Liver (tissue), 9 donors: Measurements from ENCODE around the gene ARMC9. TPM values are rescaled to one million over a fixed set of nuclear protein-coding genes. Genes with fewer than 3 reads are reported as not detected.

Experiments used
- DNase-seq: peaks from one replicate; pipeline ENCODE4 v3.0.0-alpha.2; 2017; ENCODE audit warnings: low spot score
- H3K27ac ChIP-seq, 2 donors: one replicate each; pipeline ENCODE4 v1.7.0; 2013; ENCODE audit warnings: inconsistent platforms in 2 of 2, low read length in 2 of 2, control low read depth in 1 of 2, low read depth in 1 of 2, mild to moderate bottlenecking in 1 of 2
- H3K27me3 ChIP-seq, 4 donors: one replicate each; pipeline versions ENCODE4 v1.6.1 to v1.7.0; 2013; ENCODE audit warnings: low read length in 3 of 4, inconsistent platforms in 1 of 4, mild to moderate bottlenecking in 1 of 4, moderate library complexity in 1 of 4; ENCODE audit not compliant: control insufficient read depth in 4 of 4, insufficient read depth in 4 of 4
- H3K36me3 ChIP-seq, 4 donors: one replicate each; pipeline versions ENCODE4 v1.6.1 to v1.7.0; 2013; ENCODE audit warnings: low read length in 3 of 4, mild to moderate bottlenecking in 3 of 4, low read depth in 1 of 4, moderate library complexity in 1 of 4; ENCODE audit not compliant: control insufficient read depth in 4 of 4, insufficient read depth in 3 of 4
- H3K4me1 ChIP-seq, 4 donors: one replicate each; pipeline versions ENCODE4 v1.6.1 to v1.7.0; 2013; ENCODE audit warnings: low read length in 3 of 4, mild to moderate bottlenecking in 3 of 4, moderate library complexity in 1 of 4; ENCODE audit not compliant: control insufficient read depth in 4 of 4, insufficient read depth in 4 of 4
- H3K4me3 ChIP-seq, 3 donors: one replicate each; pipeline versions ENCODE4 v1.6.1 to v1.7.0; 2013; ENCODE audit warnings: low read length in 3 of 3, control low read depth in 1 of 3, low read depth in 1 of 3, mild to moderate bottlenecking in 1 of 3
- H3K9ac ChIP-seq, 2 donors: one replicate each; pipeline ENCODE4 v1.7.0; 2013; ENCODE audit warnings: low read length in 2 of 2, mild to moderate bottlenecking in 2 of 2, moderate library complexity in 2 of 2, control low read depth in 1 of 2, low read depth in 1 of 2
- H3K9me3 ChIP-seq, 4 donors: one replicate each; pipeline versions ENCODE4 v1.6.1 to v1.7.0; 2013; ENCODE audit warnings: low read length in 3 of 4; ENCODE audit not compliant: control insufficient read depth in 4 of 4
- CTCF ChIP-seq: fragments of 150-350 bp; IDR thresholded peaks from 2 replicates; pipeline ENCODE4 v1.5.1; 2017; ENCODE audit warnings: improper control_type of control experiment, low read depth, low read length; ENCODE audit not compliant: missing input control
- EGR1 ChIP-seq, 2 donors: IDR thresholded peaks; 2 replicates each; pipeline ENCODE4 v1.6.1; 2016 to 2018; ENCODE audit warnings: antibody characterized with exemption in 2 of 2, low read depth in 2 of 2
- FOXA1 ChIP-seq: IDR thresholded peaks from 2 replicates; pipeline ENCODE4 v1.6.1; 2016; ENCODE audit warnings: antibody characterized with exemption
- FOXA2 ChIP-seq: IDR thresholded peaks from 2 replicates; pipeline ENCODE4 v1.6.1; 2016; ENCODE audit warnings: antibody characterized with exemption
- GABPA ChIP-seq, 2 donors: IDR thresholded peaks in 1 of 2; conservative IDR thresholded peaks in 1 of 2; 2 replicates each; pipeline ENCODE4 v1.6.1; 2016; ENCODE audit warnings: antibody characterized with exemption in 2 of 2, mild to moderate bottlenecking in 1 of 2, moderate library complexity in 1 of 2
- HNF4A ChIP-seq, 2 donors: conservative IDR thresholded peaks; 2 replicates each; pipeline ENCODE4 v1.6.1; 2016; ENCODE audit warnings: antibody characterized with exemption in 2 of 2, mild to moderate bottlenecking in 2 of 2
- HNF4G ChIP-seq: IDR thresholded peaks from 2 replicates; pipeline ENCODE4 v1.6.1; 2016; ENCODE audit warnings: antibody characterized with exemption
- JUND ChIP-seq, 2 donors: IDR thresholded peaks; 2 replicates each; pipeline ENCODE4 v1.6.1; 2016; ENCODE audit warnings: antibody characterized with exemption in 2 of 2
- NR2F2 ChIP-seq: IDR thresholded peaks from 2 replicates; pipeline ENCODE4 v1.6.1; 2016; ENCODE audit warnings: antibody characterized with exemption
- RAD21 ChIP-seq, 2 donors: IDR thresholded peaks; 2 replicates each; pipeline ENCODE4 v1.6.1; 2016; ENCODE audit warnings: antibody characterized with exemption in 2 of 2, mild to moderate bottlenecking in 2 of 2
- RXRA ChIP-seq, 2 donors: IDR thresholded peaks; 2 replicates each; pipeline ENCODE4 v1.6.1; 2017 to 2018; ENCODE audit warnings: antibody characterized with exemption in 2 of 2, mild to moderate bottlenecking in 1 of 2
- TAF1 ChIP-seq: conservative IDR thresholded peaks from 2 replicates; pipeline ENCODE4 v1.6.1; 2016; ENCODE audit warnings: antibody characterized with exemption, mild to moderate bottlenecking
- YY1 ChIP-seq: IDR thresholded peaks from 2 replicates; pipeline ENCODE4 v1.6.1; 2016; ENCODE audit warnings: antibody characterized with exemption, mild to moderate bottlenecking
- WGBS: extraction: QIAGEN DNeasy Blood & Tissue Kit; methylation state at CpG from one replicate; pipeline ENCODE4 v1.1.7; 2013; 5-methylcytosine and 5-hydroxymethylcytosine counted together
- polyA plus RNA-seq, 2 donors: library from polyadenylated mRNA; stranded (reverse) in 1 of 2; unstranded in 1 of 2; fragments of 200-250 nt in 1 of 2; fragments of >200 nt in 1 of 2; fragmentation: Nextera tagmentation in 1 of 2; extraction: Ambion mirVana in 1 of 2; gene quantifications; one replicate each; pipeline versions ENCODE4 v1.2.1 to v1.2.3, GENCODE V29; 2013 to 2015
- total RNA-seq, 2 donors: library from RNA; depleted of rRNA; stranded (reverse); fragments of >200 nt; gene quantifications; one replicate each; pipeline ENCODE4 v1.2.3, GENCODE V29; 2014
- TF ChIP-seq, protein P1 (sequence below): IDR thresholded peaks from 2 replicates; pipeline ENCODE4 v1.6.1; 2016; ENCODE audit warnings: antibody characterized with exemption
- TF ChIP-seq, protein P2 (sequence below): IDR thresholded peaks from 2 replicates; pipeline ENCODE4 v1.6.1; 2016; ENCODE audit warnings: antibody characterized with exemption
- TF ChIP-seq, protein P3 (sequence below): IDR thresholded peaks from 2 replicates; pipeline ENCODE4 v1.6.1; 2016; ENCODE audit warnings: antibody characterized with exemption, mild to moderate bottlenecking
- donor health status: healthy.
- donor health status: healthy.
- donor health status: healthy.
- donor health status: healthy.
- donor health status: healthy.

ARMC9 gene
- total and polyA plus RNA-seq, 4 donors: 1.1 to 2.3 (median 1.8) TPM

DNA sequence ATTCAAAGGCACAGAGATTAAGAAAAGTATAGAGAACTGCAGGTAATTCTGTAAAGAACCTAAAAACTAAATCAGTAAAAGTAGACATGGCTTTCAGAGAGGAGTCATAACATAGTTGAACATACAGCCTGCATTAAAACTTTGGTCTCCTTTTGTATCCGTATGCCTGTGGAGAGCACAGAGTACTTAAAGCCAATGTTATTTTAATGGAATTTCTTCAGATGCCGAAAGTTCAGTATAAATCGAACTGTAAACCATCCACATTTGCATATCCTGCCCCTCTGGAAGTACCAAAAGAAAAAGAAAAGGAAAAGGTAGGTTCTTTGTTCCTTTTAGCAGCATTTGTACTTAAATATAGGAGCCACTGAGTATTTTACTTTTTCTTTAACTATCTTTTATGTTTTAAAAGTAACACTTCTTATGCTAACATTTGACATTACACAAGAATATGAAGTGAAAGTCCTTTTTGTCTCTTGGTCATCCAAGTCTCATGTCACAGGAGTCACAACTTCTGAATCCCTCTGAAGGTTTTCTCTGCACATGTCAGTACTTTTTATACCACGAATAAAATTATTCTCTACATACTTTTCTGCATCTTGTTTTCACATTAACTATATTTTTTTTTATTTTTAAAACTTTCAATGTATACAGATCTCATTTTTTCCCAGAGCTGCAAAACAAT lies 34.9 kb upstream of the ARMC9 start:
- no peak overlapping the region for H3K9ac ChIP-seq
- H3K27me3 ChIP-seq: no peaks in the 10 kb centered on the region
- no peaks in the 10 kb centered on the region for H3K4me1 ChIP-seq
- 95% methylated on average over 4 of the region's 4 CpGs for WGBS
- H3K27ac ChIP-seq: no peak overlapping the region
- H3K9me3 ChIP-seq: no peaks in the 10 kb centered on the region
- H3K36me3 ChIP-seq: peaks cover 3 to 46% (median 43%) of the 10 kb centered on the region in 4 donors
- TF ChIP-seq GABPA (IDR thresholded peaks at IDR 0.05 in 1 of 2, conservative IDR thresholded peaks at IDR 0.05 in 1 of 2) (no peak), JUND (IDR thresholded peaks at IDR 0.05) (no peak), EGR1 (IDR thresholded peaks at IDR 0.05; ENCODE audit: low read depth in 2 of 2) (no peak), FOXA1 (no peak), HNF4A (conservative IDR thresholded peaks at IDR 0.05) (no peak), HNF4G (no peak), YY1 (no peak), FOXA2 (no peak), NR2F2 (no peak), RXRA (IDR thresholded peaks at IDR 0.05) (no peak)
- TF ChIP-seq, protein P1, sequence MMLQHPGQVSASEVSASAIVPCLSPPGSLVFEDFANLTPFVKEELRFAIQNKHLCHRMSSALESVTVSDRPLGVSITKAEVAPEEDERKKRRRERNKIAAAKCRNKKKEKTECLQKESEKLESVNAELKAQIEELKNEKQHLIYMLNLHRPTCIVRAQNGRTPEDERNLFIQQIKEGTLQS: no peak
- TF ChIP-seq, protein P2, sequence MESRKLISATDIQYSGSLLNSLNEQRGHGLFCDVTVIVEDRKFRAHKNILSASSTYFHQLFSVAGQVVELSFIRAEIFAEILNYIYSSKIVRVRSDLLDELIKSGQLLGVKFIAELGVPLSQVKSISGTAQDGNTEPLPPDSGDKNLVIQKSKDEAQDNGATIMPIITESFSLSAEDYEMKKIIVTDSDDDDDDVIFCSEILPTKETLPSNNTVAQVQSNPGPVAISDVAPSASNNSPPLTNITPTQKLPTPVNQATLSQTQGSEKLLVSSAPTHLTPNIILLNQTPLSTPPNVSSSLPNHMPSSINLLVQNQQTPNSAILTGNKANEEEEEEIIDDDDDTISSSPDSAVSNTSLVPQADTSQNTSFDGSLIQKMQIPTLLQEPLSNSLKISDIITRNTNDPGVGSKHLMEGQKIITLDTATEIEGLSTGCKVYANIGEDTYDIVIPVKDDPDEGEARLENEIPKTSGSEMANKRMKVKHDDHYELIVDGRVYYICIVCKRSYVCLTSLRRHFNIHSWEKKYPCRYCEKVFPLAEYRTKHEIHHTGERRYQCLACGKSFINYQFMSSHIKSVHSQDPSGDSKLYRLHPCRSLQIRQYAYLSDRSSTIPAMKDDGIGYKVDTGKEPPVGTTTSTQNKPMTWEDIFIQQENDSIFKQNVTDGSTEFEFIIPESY: no peak
- TF ChIP-seq, protein P3, sequence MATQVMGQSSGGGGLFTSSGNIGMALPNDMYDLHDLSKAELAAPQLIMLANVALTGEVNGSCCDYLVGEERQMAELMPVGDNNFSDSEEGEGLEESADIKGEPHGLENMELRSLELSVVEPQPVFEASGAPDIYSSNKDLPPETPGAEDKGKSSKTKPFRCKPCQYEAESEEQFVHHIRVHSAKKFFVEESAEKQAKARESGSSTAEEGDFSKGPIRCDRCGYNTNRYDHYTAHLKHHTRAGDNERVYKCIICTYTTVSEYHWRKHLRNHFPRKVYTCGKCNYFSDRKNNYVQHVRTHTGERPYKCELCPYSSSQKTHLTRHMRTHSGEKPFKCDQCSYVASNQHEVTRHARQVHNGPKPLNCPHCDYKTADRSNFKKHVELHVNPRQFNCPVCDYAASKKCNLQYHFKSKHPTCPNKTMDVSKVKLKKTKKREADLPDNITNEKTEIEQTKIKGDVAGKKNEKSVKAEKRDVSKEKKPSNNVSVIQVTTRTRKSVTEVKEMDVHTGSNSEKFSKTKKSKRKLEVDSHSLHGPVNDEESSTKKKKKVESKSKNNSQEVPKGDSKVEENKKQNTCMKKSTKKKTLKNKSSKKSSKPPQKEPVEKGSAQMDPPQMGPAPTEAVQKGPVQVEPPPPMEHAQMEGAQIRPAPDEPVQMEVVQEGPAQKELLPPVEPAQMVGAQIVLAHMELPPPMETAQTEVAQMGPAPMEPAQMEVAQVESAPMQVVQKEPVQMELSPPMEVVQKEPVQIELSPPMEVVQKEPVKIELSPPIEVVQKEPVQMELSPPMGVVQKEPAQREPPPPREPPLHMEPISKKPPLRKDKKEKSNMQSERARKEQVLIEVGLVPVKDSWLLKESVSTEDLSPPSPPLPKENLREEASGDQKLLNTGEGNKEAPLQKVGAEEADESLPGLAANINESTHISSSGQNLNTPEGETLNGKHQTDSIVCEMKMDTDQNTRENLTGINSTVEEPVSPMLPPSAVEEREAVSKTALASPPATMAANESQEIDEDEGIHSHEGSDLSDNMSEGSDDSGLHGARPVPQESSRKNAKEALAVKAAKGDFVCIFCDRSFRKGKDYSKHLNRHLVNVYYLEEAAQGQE: no peak
- DNase-seq: no peak
- H3K4me3 ChIP-seq: no peak overlapping the region

- Histone ChIP-seq H3K36me3 (peaks cover 4 to 60% (median 58%) of the 10 kb centered on the region in 4 donors), H3K9ac (no peak overlapping the region), H3K9me3 (no peaks in the 10 kb centered on the region), H3K4me1 (no peaks in the 10 kb centered on the region), H3K4me3 (no peak overlapping the region), H3K27ac (no peak overlapping the region), H3K27me3 (no peaks in the 10 kb centered on the region)
- no peak for DNase-seq
- WGBS: 87% methylated on average over 6 of the region's 6 CpGs
- TF ChIP-seq EGR1 (IDR thresholded peaks at IDR 0.05; ENCODE audit: low read depth in 2 of 2) (no peak), JUND (IDR thresholded peaks at IDR 0.05) (no peak), FOXA2 (no peak), RAD21 (IDR thresholded peaks at IDR 0.05) (no peak), GABPA (IDR thresholded peaks at IDR 0.05 in 1 of 2, conservative IDR thresholded peaks at IDR 0.05 in 1 of 2) (no peak), TAF1 (no peak), CTCF (no peak)
- TF ChIP-seq, protein P1: no peak
- TF ChIP-seq, protein P2: no peak
- TF ChIP-seq, protein P3: no peak
Observed at GRCh38 chr2:231167745-231168459, 30.5 kb upstream of the ARMC9 start.
